ENCODE measurements around the gene ADGRV1. TPM values are rescaled to one million over a fixed set of nuclear protein-coding genes. Genes with fewer than 3 reads are reported as not detected.

Gene ADGRV1
- total RNA-seq, 1 experiment from 2014 or later, result not detected

DNA sequence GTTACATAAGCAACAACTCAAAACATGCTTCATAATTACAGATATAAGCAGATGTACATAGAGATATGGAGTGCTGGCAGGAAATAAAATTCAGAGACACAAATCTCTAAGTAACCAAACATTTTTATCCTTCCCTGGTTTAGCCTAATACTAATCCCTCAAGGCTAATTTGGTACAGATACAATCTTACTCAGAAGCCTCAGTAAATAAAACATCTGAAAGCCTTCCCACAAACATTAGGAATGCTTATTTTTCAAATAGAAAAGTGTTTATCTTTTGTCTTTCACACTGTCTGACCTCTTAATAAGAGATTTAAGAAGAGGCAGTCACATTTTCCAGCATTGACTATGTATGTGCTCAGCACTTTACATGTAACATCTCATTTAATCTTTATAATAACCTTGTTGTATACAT lies 425.1 kb downstream of the ADGRV1 start:
- Mint-ChIP-seq H3K9me3 (ENCODE audit: unreplicated experiment) (no peaks in the 10 kb centered on the region), H3K4me3 (ENCODE audit: unreplicated experiment) (no peak overlapping the region), H3K27me3 (ENCODE audit: insufficient read depth, unreplicated experiment) (no peaks in the 10 kb centered on the region), H3K36me3 (ENCODE audit: insufficient read depth, unreplicated experiment) (no peaks in the 10 kb centered on the region), H3K27ac (ENCODE audit: low read depth, unreplicated experiment) (peak overlapping the region; percentile 61), H3K4me1 (ENCODE audit: insufficient read depth, unreplicated experiment) (peaks cover 15% of the 10 kb centered on the region)
- intact Hi-C loops (cut with micrococcal nuclease), result no loop called here
- ChIA-PET CTCF (interaction anchor here (1.5 kb wide), 1 partner anchor 52 kb away, joined by 15 read pairs; no protein-coding TSS in a partner anchor), POLR2A (interaction anchor here (1.0 to 2.2 kb wide), 10 partner anchors 8 to 401 kb away, joined by 3 to 19 read pairs (median 6); no protein-coding TSS in a partner anchor)
- BruUV-seq (replicated peaks), result no TSS peak
- DNase-seq (ENCODE audit: unreplicated experiment), result no peak
- TF ChIP-seq, protein P1, sequence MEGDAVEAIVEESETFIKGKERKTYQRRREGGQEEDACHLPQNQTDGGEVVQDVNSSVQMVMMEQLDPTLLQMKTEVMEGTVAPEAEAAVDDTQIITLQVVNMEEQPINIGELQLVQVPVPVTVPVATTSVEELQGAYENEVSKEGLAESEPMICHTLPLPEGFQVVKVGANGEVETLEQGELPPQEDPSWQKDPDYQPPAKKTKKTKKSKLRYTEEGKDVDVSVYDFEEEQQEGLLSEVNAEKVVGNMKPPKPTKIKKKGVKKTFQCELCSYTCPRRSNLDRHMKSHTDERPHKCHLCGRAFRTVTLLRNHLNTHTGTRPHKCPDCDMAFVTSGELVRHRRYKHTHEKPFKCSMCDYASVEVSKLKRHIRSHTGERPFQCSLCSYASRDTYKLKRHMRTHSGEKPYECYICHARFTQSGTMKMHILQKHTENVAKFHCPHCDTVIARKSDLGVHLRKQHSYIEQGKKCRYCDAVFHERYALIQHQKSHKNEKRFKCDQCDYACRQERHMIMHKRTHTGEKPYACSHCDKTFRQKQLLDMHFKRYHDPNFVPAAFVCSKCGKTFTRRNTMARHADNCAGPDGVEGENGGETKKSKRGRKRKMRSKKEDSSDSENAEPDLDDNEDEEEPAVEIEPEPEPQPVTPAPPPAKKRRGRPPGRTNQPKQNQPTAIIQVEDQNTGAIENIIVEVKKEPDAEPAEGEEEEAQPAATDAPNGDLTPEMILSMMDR (IDR thresholded peaks at IDR 0.05; ENCODE audit: unreplicated experiment), result no peak

DNA sequence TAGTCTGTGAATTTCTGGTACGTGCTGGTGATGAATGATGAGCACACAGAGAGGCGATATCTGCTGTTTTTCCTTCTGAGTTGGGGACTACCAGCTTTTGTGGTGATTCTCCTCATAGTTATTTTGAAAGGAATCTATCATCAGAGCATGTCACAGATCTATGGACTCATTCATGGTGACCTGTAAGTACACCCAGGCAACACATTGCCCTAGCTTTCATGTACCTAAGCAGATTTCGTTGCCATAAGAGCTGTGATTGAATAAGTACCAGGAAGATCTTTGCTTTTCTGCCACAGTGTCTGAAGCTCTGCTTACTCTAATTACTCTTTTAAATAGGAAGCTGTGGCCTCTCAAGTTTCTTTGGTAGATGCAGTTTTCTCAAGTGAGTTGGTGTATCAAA lies 426.7 kb downstream of the ADGRV1 start:
- Mint-ChIP-seq H3K9me3 (ENCODE audit: unreplicated experiment) (no peaks in the 10 kb centered on the region), H3K4me3 (ENCODE audit: unreplicated experiment) (no peak overlapping the region), H3K4me1 (ENCODE audit: insufficient read depth, unreplicated experiment) (peaks cover 15% of the 10 kb centered on the region), H3K36me3 (ENCODE audit: insufficient read depth, unreplicated experiment) (no peaks in the 10 kb centered on the region), H3K27ac (ENCODE audit: low read depth, unreplicated experiment) (no peak overlapping the region), H3K27me3 (ENCODE audit: insufficient read depth, unreplicated experiment) (no peaks in the 10 kb centered on the region)
- BruUV-seq (replicated peaks), result no TSS peak
- ChIA-PET POLR2A (interaction anchor here (0.6 to 1.1 kb wide), 4 partner anchors 9 to 398 kb away, joined by 3 read pairs; partner anchors contain the start of gene ARRDC3), CTCF (interaction anchor here (0.8 to 1.7 kb wide), 3 partner anchors 13 to 35 kb away, joined by 3 to 4 read pairs (median 3); no protein-coding TSS in a partner anchor)
- TF ChIP-seq, protein P1 (IDR thresholded peaks at IDR 0.05; ENCODE audit: unreplicated experiment), result no peak
- no peak for DNase-seq (ENCODE audit: unreplicated experiment)
- intact Hi-C loops (cut with micrococcal nuclease), result no loop called here

DNA sequence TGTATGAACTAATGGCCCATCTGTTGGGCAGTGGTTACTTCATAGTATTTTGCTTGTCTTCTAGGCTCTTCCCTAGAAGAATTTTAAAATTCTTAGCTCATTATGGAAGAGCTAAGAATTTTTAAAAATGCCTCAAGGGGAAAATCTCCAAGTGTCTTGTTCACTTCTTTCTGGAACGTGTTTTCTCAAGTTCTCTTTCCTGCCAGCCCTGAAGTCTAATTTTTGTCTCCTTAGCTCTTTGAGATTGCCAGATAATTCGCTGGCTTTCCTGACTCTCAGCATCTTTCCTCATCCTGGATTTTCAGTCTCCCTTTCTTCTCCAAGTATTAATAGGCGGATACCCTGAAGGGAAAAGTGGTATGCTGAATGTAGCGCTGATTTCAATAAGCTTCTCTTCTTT lies 429.1 kb downstream of the ADGRV1 start:
- H3K36me3 Mint-ChIP-seq (ENCODE audit: insufficient read depth, unreplicated experiment), result no peaks in the 10 kb centered on the region
- DNase-seq (ENCODE audit: unreplicated experiment), result no peak
- H3K27me3 Mint-ChIP-seq (ENCODE audit: insufficient read depth, unreplicated experiment), result no peaks in the 10 kb centered on the region
- ChIA-PET CTCF (interaction anchor here (0.6 to 1.3 kb wide), 4 partner anchors 32 to 399 kb away, joined by 3 to 4 read pairs (median 3); no protein-coding TSS in a partner anchor), POLR2A (interaction anchor here (0.6 to 1.4 kb wide), 4 partner anchors 25 to 181 kb away, joined by 3 to 4 read pairs (median 4); no protein-coding TSS in a partner anchor)
- BruUV-seq (replicated peaks), result no TSS peak
- H3K9me3 Mint-ChIP-seq (ENCODE audit: unreplicated experiment), result no peaks in the 10 kb centered on the region
- H3K4me3 Mint-ChIP-seq (ENCODE audit: unreplicated experiment), result no peak overlapping the region
- peaks cover 9% of the 10 kb centered on the region for H3K4me1 Mint-ChIP-seq (ENCODE audit: insufficient read depth, unreplicated experiment)
- intact Hi-C loops (cut with micrococcal nuclease), result no loop called here
- TF ChIP-seq, protein P1 (IDR thresholded peaks at IDR 0.05; ENCODE audit: unreplicated experiment), result no peak
- H3K27ac Mint-ChIP-seq (ENCODE audit: low read depth, unreplicated experiment), result no peak overlapping the region

DNA sequence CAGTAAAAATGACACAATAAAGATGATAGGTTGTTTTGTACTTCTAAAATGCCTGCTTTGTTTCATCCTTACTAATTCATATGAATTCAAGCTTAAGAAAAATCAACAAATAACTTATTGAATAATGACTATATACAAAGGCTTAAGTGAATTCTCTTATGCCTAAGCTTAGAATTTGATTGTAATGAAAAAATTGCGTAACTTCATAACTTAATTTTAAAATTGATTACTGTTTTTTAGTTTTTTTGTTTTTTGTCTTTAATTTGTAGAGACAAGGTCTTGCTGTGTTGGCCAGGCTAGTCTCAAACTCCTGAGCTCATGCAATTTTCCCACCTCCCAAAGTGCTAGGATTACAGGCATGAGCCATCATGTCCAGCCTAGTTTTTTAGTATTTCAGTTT lies 432.6 kb downstream of the ADGRV1 start:
- CTCF ChIA-PET, result interaction anchor here (0.8 kb wide), 1 partner anchor 30 kb away, joined by 4 read pairs; no protein-coding TSS in a partner anchor

More for the DNA sequence above, 432.6 kb downstream of the ADGRV1 start:
- no peak overlapping the region for H3K4me3 Mint-ChIP-seq (ENCODE audit: unreplicated experiment)
- H3K4me1 Mint-ChIP-seq (ENCODE audit: insufficient read depth, unreplicated experiment), result peaks cover 6% of the 10 kb centered on the region
- H3K27me3 Mint-ChIP-seq (ENCODE audit: insufficient read depth, unreplicated experiment), result no peaks in the 10 kb centered on the region
- intact Hi-C loops (cut with micrococcal nuclease), result no loop called here
- peaks cover 12% of the 10 kb centered on the region for H3K9me3 Mint-ChIP-seq (ENCODE audit: unreplicated experiment)
- POLR2A ChIA-PET, result interaction anchor here (1.3 to 1.4 kb wide), 2 partner anchors 8 to 27 kb away, joined by 4 to 6 read pairs; no protein-coding TSS in a partner anchor
- BruUV-seq (replicated peaks), result no TSS peak
- TF ChIP-seq, protein P1 (IDR thresholded peaks at IDR 0.05; ENCODE audit: unreplicated experiment), result no peak
- H3K36me3 Mint-ChIP-seq (ENCODE audit: insufficient read depth, unreplicated experiment), result no peaks in the 10 kb centered on the region
- H3K27ac Mint-ChIP-seq (ENCODE audit: low read depth, unreplicated experiment), result peak overlapping the region; percentile 32
- no peak for DNase-seq (ENCODE audit: unreplicated experiment)
